ENCODE results near the gene KRT33B. TPM values are rescaled to one million over a fixed set of nuclear protein-coding genes. Genes with fewer than 3 reads are reported as not detected.

Gene KRT33B
- total RNA-seq, 1 experiment from 2014 or later, result not detected

DNA sequence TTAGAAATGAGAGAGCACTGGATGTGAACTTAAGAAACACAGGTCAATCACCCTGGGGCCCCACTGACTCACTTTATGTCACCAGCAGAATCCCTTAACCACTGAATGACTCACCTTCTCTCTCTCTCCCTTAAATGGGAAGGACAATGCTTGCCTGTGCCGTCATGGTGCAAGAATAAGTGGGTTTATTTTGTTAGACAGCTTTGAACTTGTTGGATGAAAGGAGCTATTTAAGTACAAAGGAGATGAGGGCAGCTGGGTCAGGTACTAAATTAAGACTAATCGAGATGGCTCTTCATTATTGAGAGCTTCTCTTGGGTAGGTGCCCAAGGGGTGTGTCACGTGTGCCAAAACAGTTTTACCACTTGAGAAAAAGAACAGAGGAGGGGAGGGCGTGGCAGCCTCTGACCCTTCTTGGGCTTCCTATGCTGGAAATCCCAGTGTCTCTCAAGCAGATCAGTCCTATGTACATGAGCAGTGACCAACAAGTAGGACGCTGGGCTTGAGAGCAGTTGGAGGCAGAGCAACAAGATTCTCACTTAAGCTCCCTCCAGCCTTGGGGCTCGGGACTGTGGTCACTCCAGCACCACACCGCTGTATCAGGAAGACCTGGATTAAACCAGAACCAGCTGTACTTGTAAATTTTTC, 34.5 kb upstream of the KRT33B start:
- Mint-ChIP-seq H3K36me3 (ENCODE audit: insufficient read depth, unreplicated experiment) (no peaks in the 10 kb centered on the region), H3K27me3 (ENCODE audit: insufficient read depth, unreplicated experiment) (no peaks in the 10 kb centered on the region), H3K4me3 (ENCODE audit: unreplicated experiment) (no peak overlapping the region), H3K9me3 (ENCODE audit: unreplicated experiment) (no peaks in the 10 kb centered on the region), H3K4me1 (ENCODE audit: low read depth, unreplicated experiment) (peaks cover 9% of the 10 kb centered on the region), H3K27ac (ENCODE audit: unreplicated experiment) (no peak overlapping the region)
- ChIA-PET POLR2A (interaction anchor here (0.7 kb wide), 1 partner anchor 36 kb away, joined by 3 read pairs; no protein-coding TSS in a partner anchor), CTCF (interaction anchor here (0.7 to 1.1 kb wide), 2 partner anchors 13 to 259 kb away, joined by 4 read pairs; no protein-coding TSS in a partner anchor)
- no peak for DNase-seq
- no peaks in the 10 kb centered on the region for H3K27me3 ChIP-seq (replicated peaks; ENCODE audit: control insufficient read depth, insufficient read depth, low read length)
- intact Hi-C loops (cut with micrococcal nuclease; ENCODE audit: unreplicated experiment), result no loop called here
- H3K36me3 ChIP-seq (ENCODE audit: control insufficient read depth, insufficient read depth, low read length), result no peaks in the 10 kb centered on the region
- peaks cover 7% of the 10 kb centered on the region; the same call in 1 of the 2 replicates for H3K4me1 ChIP-seq
- BruUV-seq (replicated peaks), result no TSS peak
- TF ChIP-seq, protein P1, sequence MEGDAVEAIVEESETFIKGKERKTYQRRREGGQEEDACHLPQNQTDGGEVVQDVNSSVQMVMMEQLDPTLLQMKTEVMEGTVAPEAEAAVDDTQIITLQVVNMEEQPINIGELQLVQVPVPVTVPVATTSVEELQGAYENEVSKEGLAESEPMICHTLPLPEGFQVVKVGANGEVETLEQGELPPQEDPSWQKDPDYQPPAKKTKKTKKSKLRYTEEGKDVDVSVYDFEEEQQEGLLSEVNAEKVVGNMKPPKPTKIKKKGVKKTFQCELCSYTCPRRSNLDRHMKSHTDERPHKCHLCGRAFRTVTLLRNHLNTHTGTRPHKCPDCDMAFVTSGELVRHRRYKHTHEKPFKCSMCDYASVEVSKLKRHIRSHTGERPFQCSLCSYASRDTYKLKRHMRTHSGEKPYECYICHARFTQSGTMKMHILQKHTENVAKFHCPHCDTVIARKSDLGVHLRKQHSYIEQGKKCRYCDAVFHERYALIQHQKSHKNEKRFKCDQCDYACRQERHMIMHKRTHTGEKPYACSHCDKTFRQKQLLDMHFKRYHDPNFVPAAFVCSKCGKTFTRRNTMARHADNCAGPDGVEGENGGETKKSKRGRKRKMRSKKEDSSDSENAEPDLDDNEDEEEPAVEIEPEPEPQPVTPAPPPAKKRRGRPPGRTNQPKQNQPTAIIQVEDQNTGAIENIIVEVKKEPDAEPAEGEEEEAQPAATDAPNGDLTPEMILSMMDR (IDR thresholded peaks at IDR 0.05; ENCODE audit: insufficient read depth in 1 of 2, low read depth in 1 of 2, low read length in 1 of 2, severe bottlenecking in 1 of 2, unreplicated experiment in 1 of 2), result no peak
- H3K9me3 ChIP-seq, result no peaks in the 10 kb centered on the region
- no peak overlapping the region for H3K4me3 ChIP-seq (ENCODE audit: low read depth, low read length)

DNA sequence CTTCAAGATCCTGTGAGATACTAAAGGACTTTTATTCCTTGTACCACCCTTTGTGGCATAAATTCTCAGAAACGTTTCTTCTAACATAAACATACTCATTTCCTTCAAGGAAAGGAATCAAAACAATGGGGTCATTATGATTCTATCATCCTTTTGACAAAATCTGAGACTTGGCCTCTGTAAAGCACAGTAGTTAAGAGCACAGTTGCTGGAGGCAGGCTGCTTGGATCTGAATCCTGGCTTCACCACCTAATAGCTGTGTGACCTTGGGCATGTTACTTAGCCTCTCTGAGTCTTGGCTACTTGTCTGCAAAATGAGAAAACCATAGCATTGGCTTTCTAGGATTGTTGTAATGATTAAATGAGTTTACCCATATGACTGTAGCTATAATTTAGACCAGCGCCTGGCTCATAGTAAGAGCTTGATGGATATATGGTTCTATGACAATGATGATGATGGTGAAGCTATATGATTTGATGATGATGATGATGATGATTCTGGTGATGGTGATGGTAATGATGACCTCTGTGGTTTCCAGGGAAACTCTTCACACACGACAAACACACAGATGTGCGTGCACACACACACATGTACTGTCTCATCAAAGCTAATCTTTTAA, 33.9 kb upstream of the KRT33B start:
- Mint-ChIP-seq H3K27me3 (ENCODE audit: insufficient read depth, unreplicated experiment) (no peaks in the 10 kb centered on the region), H3K4me3 (ENCODE audit: unreplicated experiment) (no peak overlapping the region), H3K9me3 (ENCODE audit: unreplicated experiment) (no peaks in the 10 kb centered on the region), H3K36me3 (ENCODE audit: insufficient read depth, unreplicated experiment) (no peaks in the 10 kb centered on the region), H3K27ac (ENCODE audit: unreplicated experiment) (no peak overlapping the region), H3K4me1 (ENCODE audit: low read depth, unreplicated experiment) (peaks cover 9% of the 10 kb centered on the region)
- Histone ChIP-seq H3K9me3 (no peaks in the 10 kb centered on the region), H3K36me3 (ENCODE audit: control insufficient read depth, insufficient read depth, low read length) (no peaks in the 10 kb centered on the region), H3K4me3 (ENCODE audit: low read depth, low read length) (no peak overlapping the region), H3K4me1 (peaks cover 7% of the 10 kb centered on the region; the same call in 1 of the 2 replicates), H3K27me3 (replicated peaks; ENCODE audit: control insufficient read depth, insufficient read depth, low read length) (no peaks in the 10 kb centered on the region)
- intact Hi-C loops (cut with micrococcal nuclease; ENCODE audit: unreplicated experiment), result no loop called here
- DNase-seq, result no peak
- TF ChIP-seq, protein P1 (IDR thresholded peaks at IDR 0.05; ENCODE audit: insufficient read depth in 1 of 2, low read depth in 1 of 2, low read length in 1 of 2, severe bottlenecking in 1 of 2, unreplicated experiment in 1 of 2), result no peak
- BruUV-seq (replicated peaks), result no TSS peak
- ChIA-PET POLR2A (no interaction called here), CTCF (interaction anchor here (1.1 kb wide), 1 partner anchor 259 kb away, joined by 4 read pairs; no protein-coding TSS in a partner anchor)

DNA sequence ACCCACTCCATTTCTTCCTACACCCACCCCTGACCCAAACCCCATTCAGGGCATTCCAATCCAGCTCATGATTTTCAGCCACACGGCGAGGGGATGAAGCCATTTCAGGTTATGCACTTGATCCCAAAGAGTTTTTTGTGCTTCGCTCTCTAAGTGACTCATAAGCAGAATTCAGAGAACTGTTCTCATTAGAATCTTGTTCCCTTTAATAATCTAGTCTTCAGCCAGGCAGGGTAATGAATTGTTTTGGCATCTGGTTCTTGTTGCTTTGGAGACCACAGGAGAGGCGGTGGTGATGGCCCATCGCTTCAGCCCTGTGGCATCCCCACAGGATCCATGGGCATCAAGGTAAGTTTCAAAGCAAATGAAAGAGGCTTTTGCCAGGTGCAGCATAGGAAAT, 32.5 kb upstream of the KRT33B start:
- Mint-ChIP-seq H3K4me1 (ENCODE audit: low read depth, unreplicated experiment) (peaks cover 9% of the 10 kb centered on the region), H3K4me3 (ENCODE audit: unreplicated experiment) (no peak overlapping the region), H3K27ac (ENCODE audit: unreplicated experiment) (no peak overlapping the region), H3K9me3 (ENCODE audit: unreplicated experiment) (no peaks in the 10 kb centered on the region), H3K36me3 (ENCODE audit: insufficient read depth, unreplicated experiment) (no peaks in the 10 kb centered on the region), H3K27me3 (ENCODE audit: insufficient read depth, unreplicated experiment) (no peaks in the 10 kb centered on the region)
- Histone ChIP-seq H3K4me1 (peaks cover 7% of the 10 kb centered on the region; the same call in 1 of the 2 replicates), H3K36me3 (ENCODE audit: control insufficient read depth, insufficient read depth, low read length) (no peaks in the 10 kb centered on the region), H3K9me3 (no peaks in the 10 kb centered on the region), H3K4me3 (ENCODE audit: low read depth, low read length) (no peak overlapping the region), H3K27me3 (replicated peaks; ENCODE audit: control insufficient read depth, insufficient read depth, low read length) (no peaks in the 10 kb centered on the region)
- TF ChIP-seq, protein P1 (IDR thresholded peaks at IDR 0.05; ENCODE audit: insufficient read depth in 1 of 2, low read depth in 1 of 2, low read length in 1 of 2, severe bottlenecking in 1 of 2, unreplicated experiment in 1 of 2), result no peak
- no TSS peak for BruUV-seq (replicated peaks)
- DNase-seq, result no peak
- intact Hi-C loops (cut with micrococcal nuclease; ENCODE audit: unreplicated experiment), result no loop called here
- CTCF ChIA-PET, result interaction anchor here (0.6 kb wide), 1 partner anchor 635 kb away, joined by 3 read pairs; no protein-coding TSS in a partner anchor
- POLR2A ChIA-PET, result no interaction called here
